Liver (tissue), 9 donors: ENCODE measurements around the gene TMPRSS13. TPM values are rescaled to one million over a fixed set of nuclear protein-coding genes. Genes with fewer than 3 reads are reported as not detected.

Source experiments
- DNase-seq: peaks from one replicate; pipeline ENCODE4 v3.0.0-alpha.2; 2017; ENCODE audit warnings: low spot score
- H3K27ac ChIP-seq, 2 donors: one replicate each; pipeline ENCODE4 v1.7.0; 2013; ENCODE audit warnings: inconsistent platforms in 2 of 2, low read length in 2 of 2, control low read depth in 1 of 2, low read depth in 1 of 2, mild to moderate bottlenecking in 1 of 2
- H3K27me3 ChIP-seq, 4 donors: one replicate each; pipeline versions ENCODE4 v1.6.1 to v1.7.0; 2013; ENCODE audit warnings: low read length in 3 of 4, inconsistent platforms in 1 of 4, mild to moderate bottlenecking in 1 of 4, moderate library complexity in 1 of 4; ENCODE audit not compliant: control insufficient read depth in 4 of 4, insufficient read depth in 4 of 4
- H3K36me3 ChIP-seq, 4 donors: one replicate each; pipeline versions ENCODE4 v1.6.1 to v1.7.0; 2013; ENCODE audit warnings: low read length in 3 of 4, mild to moderate bottlenecking in 3 of 4, low read depth in 1 of 4, moderate library complexity in 1 of 4; ENCODE audit not compliant: control insufficient read depth in 4 of 4, insufficient read depth in 3 of 4
- H3K4me1 ChIP-seq, 4 donors: one replicate each; pipeline versions ENCODE4 v1.6.1 to v1.7.0; 2013; ENCODE audit warnings: low read length in 3 of 4, mild to moderate bottlenecking in 3 of 4, moderate library complexity in 1 of 4; ENCODE audit not compliant: control insufficient read depth in 4 of 4, insufficient read depth in 4 of 4
- H3K4me3 ChIP-seq, 3 donors: one replicate each; pipeline versions ENCODE4 v1.6.1 to v1.7.0; 2013; ENCODE audit warnings: low read length in 3 of 3, control low read depth in 1 of 3, low read depth in 1 of 3, mild to moderate bottlenecking in 1 of 3
- H3K9ac ChIP-seq, 2 donors: one replicate each; pipeline ENCODE4 v1.7.0; 2013; ENCODE audit warnings: low read length in 2 of 2, mild to moderate bottlenecking in 2 of 2, moderate library complexity in 2 of 2, control low read depth in 1 of 2, low read depth in 1 of 2
- H3K9me3 ChIP-seq, 4 donors: one replicate each; pipeline versions ENCODE4 v1.6.1 to v1.7.0; 2013; ENCODE audit warnings: low read length in 3 of 4; ENCODE audit not compliant: control insufficient read depth in 4 of 4
- ATF3 ChIP-seq: IDR thresholded peaks from 2 replicates; pipeline ENCODE4 v1.6.1; 2016; ENCODE audit warnings: antibody characterized with exemption
- CTCF ChIP-seq: fragments of 150-350 bp; IDR thresholded peaks from 2 replicates; pipeline ENCODE4 v1.5.1; 2017; ENCODE audit warnings: improper control_type of control experiment, low read depth, low read length; ENCODE audit not compliant: missing input control
- EGR1 ChIP-seq, 2 donors: IDR thresholded peaks; 2 replicates each; pipeline ENCODE4 v1.6.1; 2016 to 2018; ENCODE audit warnings: antibody characterized with exemption in 2 of 2, low read depth in 2 of 2
- GABPA ChIP-seq, 2 donors: IDR thresholded peaks in 1 of 2; conservative IDR thresholded peaks in 1 of 2; 2 replicates each; pipeline ENCODE4 v1.6.1; 2016; ENCODE audit warnings: antibody characterized with exemption in 2 of 2, mild to moderate bottlenecking in 1 of 2, moderate library complexity in 1 of 2
- HNF4A ChIP-seq, 2 donors: conservative IDR thresholded peaks; 2 replicates each; pipeline ENCODE4 v1.6.1; 2016; ENCODE audit warnings: antibody characterized with exemption in 2 of 2, mild to moderate bottlenecking in 2 of 2
- HNF4G ChIP-seq: IDR thresholded peaks from 2 replicates; pipeline ENCODE4 v1.6.1; 2016; ENCODE audit warnings: antibody characterized with exemption
- JUND ChIP-seq, 2 donors: IDR thresholded peaks; 2 replicates each; pipeline ENCODE4 v1.6.1; 2016; ENCODE audit warnings: antibody characterized with exemption in 2 of 2
- MAX ChIP-seq: IDR thresholded peaks from 2 replicates; pipeline ENCODE4 v1.6.1; 2016; ENCODE audit warnings: antibody characterized with exemption
- NR2F2 ChIP-seq: IDR thresholded peaks from 2 replicates; pipeline ENCODE4 v1.6.1; 2016; ENCODE audit warnings: antibody characterized with exemption
- RAD21 ChIP-seq, 2 donors: IDR thresholded peaks; 2 replicates each; pipeline ENCODE4 v1.6.1; 2016; ENCODE audit warnings: antibody characterized with exemption in 2 of 2, mild to moderate bottlenecking in 2 of 2
- REST ChIP-seq: IDR thresholded peaks from 2 replicates; pipeline ENCODE4 v1.6.1; 2016; ENCODE audit warnings: antibody characterized with exemption, mild to moderate bottlenecking
- RXRA ChIP-seq, 2 donors: IDR thresholded peaks; 2 replicates each; pipeline ENCODE4 v1.6.1; 2017 to 2018; ENCODE audit warnings: antibody characterized with exemption in 2 of 2, mild to moderate bottlenecking in 1 of 2
- SP1 ChIP-seq: IDR thresholded peaks from 2 replicates; pipeline ENCODE4 v1.6.1; 2018; ENCODE audit warnings: antibody characterized with exemption, mild to moderate bottlenecking
- TAF1 ChIP-seq: conservative IDR thresholded peaks from 2 replicates; pipeline ENCODE4 v1.6.1; 2016; ENCODE audit warnings: antibody characterized with exemption, mild to moderate bottlenecking
- YY1 ChIP-seq: IDR thresholded peaks from 2 replicates; pipeline ENCODE4 v1.6.1; 2016; ENCODE audit warnings: antibody characterized with exemption, mild to moderate bottlenecking
- ZBTB33 ChIP-seq: IDR thresholded peaks from 2 replicates; pipeline ENCODE4 v1.6.1; 2016; ENCODE audit warnings: antibody characterized with exemption
- WGBS: extraction: QIAGEN DNeasy Blood & Tissue Kit; methylation state at CpG from one replicate; pipeline ENCODE4 v1.1.7; 2013; 5-methylcytosine and 5-hydroxymethylcytosine counted together
- polyA plus RNA-seq, 2 donors: library from polyadenylated mRNA; stranded (reverse) in 1 of 2; unstranded in 1 of 2; fragments of 200-250 nt in 1 of 2; fragments of >200 nt in 1 of 2; fragmentation: Nextera tagmentation in 1 of 2; extraction: Ambion mirVana in 1 of 2; gene quantifications; one replicate each; pipeline versions ENCODE4 v1.2.1 to v1.2.3, GENCODE V29; 2013 to 2015
- total RNA-seq, 2 donors: library from RNA; depleted of rRNA; stranded (reverse); fragments of >200 nt; gene quantifications; one replicate each; pipeline ENCODE4 v1.2.3, GENCODE V29; 2014
- donor health status: healthy.
- donor health status: healthy.
- donor health status: healthy.
- donor health status: healthy.
- donor health status: healthy.

The TMPRSS13 gene
- total and polyA plus RNA-seq, 4 donors = 0.11 to 0.93 (median 0.24) TPM

- Histone ChIP-seq H3K9ac (no peak overlapping the region), H3K27me3 (no peaks in the 10 kb centered on the region), H3K27ac (no peak overlapping the region), H3K9me3 (no peaks in the 10 kb centered on the region), H3K4me3 (no peak overlapping the region), H3K4me1 (peaks cover 0 to 3% (median 0%) of the 10 kb centered on the region in 4 donors), H3K36me3 (no peaks in the 10 kb centered on the region)
- no peak for TF ChIP-seq YY1
- no peak for TF ChIP-seq CTCF
- no peak for TF ChIP-seq RAD21 (IDR thresholded peaks at IDR 0.05)
- TF ChIP-seq SP1 = no peak
- no peak for TF ChIP-seq ZBTB33
- TF ChIP-seq NR2F2 = no peak
- no peak for TF ChIP-seq MAX
- no peak for TF ChIP-seq RXRA (IDR thresholded peaks at IDR 0.05)
- TF ChIP-seq JUND (IDR thresholded peaks at IDR 0.05) = no peak
- no peak for TF ChIP-seq TAF1
- TF ChIP-seq EGR1 (IDR thresholded peaks at IDR 0.05; ENCODE audit: low read depth in 2 of 2) = no peak
- no peak for TF ChIP-seq ATF3
- TF ChIP-seq HNF4A (conservative IDR thresholded peaks at IDR 0.05) = no peak
- TF ChIP-seq REST = no peak
- no peak for TF ChIP-seq GABPA (IDR thresholded peaks at IDR 0.05 in 1 of 2, conservative IDR thresholded peaks at IDR 0.05 in 1 of 2)
- no peak for TF ChIP-seq HNF4G
- WGBS = 87% methylated on average over 10 of the region's 10 CpGs
- DNase-seq = no peak
These were observed 42.8 kb upstream of the TMPRSS13 start for GRCh38 chr11:117972044-117972443.
